ENCODE data around the gene NLGN1. TPM values are rescaled to one million over a fixed set of nuclear protein-coding genes. Genes with fewer than 3 reads are reported as not detected.

Gene NLGN1
- total RNA-seq, 1 donor from 2014 or later: 6.5 TPM

DNA sequence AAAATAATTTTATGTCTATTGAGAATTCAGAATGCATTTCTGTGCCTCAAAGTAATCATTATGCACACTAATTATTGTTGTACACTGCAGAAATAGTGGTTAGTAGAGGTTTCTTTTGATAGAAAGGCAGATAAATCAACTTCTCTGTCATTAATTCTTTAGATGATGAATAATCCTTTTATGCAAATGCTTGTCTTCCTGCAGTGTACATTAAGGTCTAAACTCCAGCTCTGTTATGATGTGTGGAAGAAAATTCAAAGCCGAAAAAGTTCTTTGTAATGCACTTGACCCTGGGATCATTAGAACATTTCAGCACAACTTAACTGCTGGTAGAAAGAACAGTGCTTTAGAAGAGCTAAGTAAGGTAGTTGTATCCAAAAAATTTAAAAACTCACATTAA is 353.0 kb downstream of the NLGN1 start:
- DNase-seq (ENCODE audit: low spot score): no peak

GRCh38 chr3:173753593-173753992 is 356.0 kb downstream of the NLGN1 start:
- DNase-seq (ENCODE audit: low spot score): no peak

DNA sequence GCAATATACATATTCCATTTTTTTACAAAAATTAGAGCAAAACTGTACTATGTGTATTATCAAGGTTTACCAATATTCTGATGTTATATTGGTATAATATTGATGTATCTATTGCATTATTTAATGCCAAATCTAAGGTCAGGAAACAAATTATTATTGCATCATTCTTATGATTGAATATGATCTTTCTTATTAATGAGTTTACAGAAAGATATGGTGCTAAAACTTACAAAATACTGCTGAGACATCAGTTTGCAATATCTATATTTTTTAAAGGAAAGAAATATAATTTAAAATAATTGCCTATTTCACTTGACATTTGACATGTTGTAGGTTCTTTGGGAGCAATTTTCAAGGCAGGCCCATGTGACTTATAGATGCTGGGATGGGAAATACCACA is 357.6 kb downstream of the NLGN1 start:
- no peak for DNase-seq (ENCODE audit: low spot score)

DNA sequence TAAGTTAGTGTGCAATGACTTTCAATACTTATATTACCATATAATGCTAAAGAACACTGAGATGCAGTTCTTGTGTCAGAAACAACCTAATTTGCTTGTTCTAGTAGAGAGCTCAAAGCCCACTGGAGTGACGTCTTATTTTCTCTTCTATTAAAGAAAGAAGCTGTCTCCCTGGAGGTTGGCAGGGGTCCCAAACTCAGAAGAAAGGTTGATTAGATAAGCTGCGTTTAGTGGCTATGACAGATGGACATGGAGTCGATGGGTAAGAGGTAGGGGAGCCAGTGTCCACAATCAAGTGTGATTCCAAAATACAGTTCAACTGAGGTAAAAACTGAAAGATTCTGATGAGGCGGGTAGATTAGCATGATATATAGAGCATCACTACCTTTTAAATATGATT is 363.6 kb downstream of the NLGN1 start:
- DNase-seq (ENCODE audit: low spot score): no peak

GRCh38 chr3:173762501-173762900 is 365.0 kb downstream of the NLGN1 start:
- no peak for DNase-seq (ENCODE audit: low spot score)

GRCh38 chr3:173770011-173770410 is 372.5 kb downstream of the NLGN1 start:
- DNase-seq (ENCODE audit: low spot score): no peak

- DNase-seq (ENCODE audit: low spot score): no peak
These were observed 373.4 kb downstream of the NLGN1 start for GRCh38 chr3:173770796-173771573.

GRCh38 chr3:173773800-173774199 is 376.3 kb downstream of the NLGN1 start:
- no peak for DNase-seq (ENCODE audit: low spot score)

DNA sequence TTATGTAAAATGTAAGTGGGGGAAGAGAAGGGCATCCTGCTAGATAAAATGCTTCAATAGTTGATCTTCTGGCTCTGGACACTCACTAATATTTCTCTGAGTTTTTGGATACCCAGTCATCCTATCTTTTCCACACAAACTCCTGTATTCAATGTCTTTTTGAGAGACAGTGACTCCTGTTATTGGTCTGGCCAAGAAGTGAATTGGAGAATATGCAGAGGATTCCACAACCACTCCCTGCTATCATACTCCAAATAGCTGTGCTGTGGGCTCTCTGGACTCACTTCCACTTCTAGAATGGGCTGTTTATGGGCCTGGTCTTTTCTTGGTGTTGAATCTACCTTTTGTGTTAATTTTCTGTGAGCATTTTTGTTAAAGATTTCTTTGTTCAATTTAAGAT is 376.8 kb downstream of the NLGN1 start:
- DNase-seq (ENCODE audit: low spot score): no peak

GRCh38 chr3:173778251-173778650 is 380.7 kb downstream of the NLGN1 start:
- DNase-seq (ENCODE audit: low spot score): no peak

DNA sequence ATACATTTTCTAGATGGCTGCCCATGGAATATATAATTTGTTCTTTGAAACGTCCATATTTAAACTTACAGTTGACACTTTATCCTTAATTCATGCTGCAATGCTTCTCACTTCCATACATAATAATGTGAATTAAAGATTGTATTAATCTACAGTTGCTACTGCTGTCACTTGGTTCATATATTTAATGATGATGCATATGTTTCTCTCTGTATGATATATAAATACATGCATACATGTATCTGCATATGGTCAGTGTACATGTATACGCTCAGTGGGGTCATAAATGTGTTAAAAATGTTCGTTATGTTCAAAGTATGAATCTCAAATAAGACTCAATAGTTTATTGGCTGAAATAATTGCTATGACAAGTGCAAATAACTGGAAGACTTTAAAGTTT is 382.5 kb downstream of the NLGN1 start:
- no peak for DNase-seq (ENCODE audit: low spot score)

DNA sequence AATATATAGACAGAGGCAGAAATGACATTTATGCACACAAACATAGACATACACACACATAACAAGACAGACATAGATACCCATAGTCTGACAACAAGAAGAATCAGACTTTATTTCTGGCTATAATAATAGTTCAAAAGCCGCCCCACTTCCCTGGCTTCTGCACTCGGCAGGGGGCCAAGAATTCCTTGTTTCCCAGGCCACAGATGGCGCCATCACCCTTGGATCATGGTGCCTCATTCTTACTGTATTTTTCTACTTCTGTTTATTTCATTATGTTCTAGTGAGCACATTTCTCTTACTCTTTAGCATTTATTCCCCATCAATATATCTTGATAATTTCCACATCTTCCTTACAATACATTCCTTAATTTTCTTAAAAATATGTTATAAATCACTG is 387.5 kb downstream of the NLGN1 start:
- no peak for DNase-seq (ENCODE audit: low spot score)

GRCh38 chr3:173789530-173790162 is 392.1 kb downstream of the NLGN1 start:
- DNase-seq (ENCODE audit: low spot score): no peak

GRCh38 chr3:173793963-173794362 is 396.4 kb downstream of the NLGN1 start:
- DNase-seq (ENCODE audit: low spot score): no peak

DNA sequence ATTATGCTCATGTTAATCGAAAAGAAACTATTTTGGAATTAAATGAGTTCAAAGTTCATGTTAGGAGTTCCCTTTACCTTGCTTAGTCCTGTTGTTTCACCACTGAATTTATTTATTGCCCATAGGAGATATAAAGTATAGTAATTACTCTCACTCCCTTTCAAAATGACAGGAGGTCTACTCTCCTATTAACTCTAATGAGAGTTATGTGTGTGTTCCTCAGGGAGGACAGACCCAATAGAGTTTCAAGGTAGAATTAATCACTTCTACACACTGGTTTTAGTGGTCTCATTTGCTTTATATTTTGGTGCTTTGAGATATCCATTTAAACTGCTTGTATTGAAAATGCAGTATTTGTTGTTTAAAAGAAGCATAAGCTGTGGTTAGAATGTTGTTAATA is 398.9 kb downstream of the NLGN1 start:
- DNase-seq (ENCODE audit: low spot score): no peak

- DNase-seq (ENCODE audit: low spot score): no peak
These were observed 399.3 kb downstream of the NLGN1 start for GRCh38 chr3:173796890-173797289.

- DNase-seq (ENCODE audit: low spot score): no peak
These were observed 401.7 kb downstream of the NLGN1 start for GRCh38 chr3:173799060-173799816.

DNA sequence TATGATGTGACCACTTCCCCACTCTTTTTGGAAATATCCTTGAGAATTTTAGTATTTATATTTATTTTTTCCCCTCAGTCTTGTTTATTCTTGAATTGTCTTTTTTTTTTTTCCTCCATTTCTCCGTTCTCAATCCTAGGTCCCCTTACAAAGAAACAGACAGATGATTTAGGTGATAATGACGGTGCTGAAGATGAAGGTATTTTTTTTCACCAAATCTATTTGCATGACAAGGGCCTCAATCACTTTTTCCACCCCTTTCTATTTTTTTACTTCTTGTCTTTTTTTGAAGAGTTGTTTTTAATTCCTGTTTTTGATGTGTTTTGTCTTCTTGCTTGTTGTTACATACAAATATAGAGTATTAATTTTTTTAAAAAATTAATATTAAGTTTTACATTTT is 402.6 kb downstream of the NLGN1 start:
- no peak for DNase-seq (ENCODE audit: low spot score)

DNA sequence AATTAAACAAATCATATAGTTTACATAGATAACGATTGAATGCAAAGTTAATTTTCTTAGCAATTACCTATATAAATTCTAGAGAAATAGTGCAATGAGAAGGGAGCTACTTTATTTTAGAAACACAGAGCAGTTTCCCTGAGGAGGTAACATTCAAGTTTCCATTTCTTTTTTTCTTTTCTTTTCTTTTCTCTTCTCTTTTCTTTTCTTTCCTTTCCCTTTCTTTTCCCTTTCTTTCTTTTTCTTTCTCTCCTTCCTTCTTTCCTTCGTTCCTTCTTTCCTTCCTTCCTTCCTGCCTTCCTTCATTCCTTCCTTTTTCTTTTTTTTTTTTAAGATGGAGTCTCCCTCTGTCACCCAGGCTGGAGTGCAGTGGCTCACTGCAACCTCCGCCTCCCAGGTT is 417.3 kb downstream of the NLGN1 start:
- DNase-seq (ENCODE audit: low spot score): no peak

GRCh38 chr3:173819368-173819767 is 421.8 kb downstream of the NLGN1 start:
- no peak for DNase-seq (ENCODE audit: low spot score)

GRCh38 chr3:173823911-173824460 is 426.4 kb downstream of the NLGN1 start:
- no peak for DNase-seq (ENCODE audit: low spot score)

GRCh38 chr3:173825730-173826129 is 428.2 kb downstream of the NLGN1 start:
- no peak for DNase-seq (ENCODE audit: low spot score)

Measured in mesenteric fat pad (tissue), 1 donor.